Central memory CD4-positive, alpha-beta T cell (primary cell): ENCODE results near the gene LYST.
A peak's percentile ranks its signal among the peaks of the same experiment; 100 is the strongest.
"Not testable (repeated sequence)": the region's sequence is repeated elsewhere in the genome, so short reads cannot be mapped to it uniquely, and the experiment has no call there.

Experiments used
- DNase-seq: peaks from one replicate; pipeline ENCODE4 v3.0.0; 2022

The LYST gene

GRCh38 chr1:235855811-235856429, 10.8 kb downstream of the LYST start:
- DNase-seq, result no peak

DNA sequence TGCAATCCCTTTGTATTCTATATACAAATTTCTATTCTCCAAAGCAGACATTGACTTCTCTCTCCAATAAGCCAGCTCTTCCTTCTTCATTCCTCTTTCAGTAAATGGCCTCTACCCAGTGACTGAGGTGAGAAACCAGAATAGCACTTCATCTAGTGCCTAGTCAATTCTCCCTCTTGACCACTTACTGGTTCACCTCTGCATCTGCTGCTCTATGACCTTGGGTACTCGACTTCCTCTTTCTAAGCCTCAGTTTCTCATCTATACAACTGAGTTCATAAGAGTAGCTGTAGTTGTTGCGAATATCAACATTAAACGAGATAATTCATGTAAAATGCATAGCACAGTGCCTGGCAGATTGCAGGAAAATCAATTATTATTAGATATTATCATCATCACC, 12.4 kb downstream of the LYST start:
- no peak for DNase-seq

DNA sequence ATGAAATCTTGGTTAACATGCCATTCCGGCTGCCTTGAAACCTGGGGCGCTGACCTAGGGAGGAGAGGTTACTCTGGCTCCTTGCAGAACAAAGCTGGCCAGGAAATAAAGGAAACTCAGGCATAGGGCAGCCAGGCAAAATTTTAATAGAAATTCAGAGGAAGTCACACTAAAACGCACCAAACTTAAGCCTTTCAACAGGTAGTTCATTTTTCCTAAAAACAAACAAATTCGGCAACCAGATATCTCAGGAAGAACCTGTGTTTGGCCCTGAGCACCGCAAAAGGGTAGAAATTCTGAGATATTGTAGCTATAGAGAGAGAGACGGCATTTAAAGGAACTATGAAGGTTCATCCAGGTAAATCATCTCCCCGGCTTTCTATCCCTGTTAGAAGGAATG, 13.1 kb downstream of the LYST start:
- no peak for DNase-seq

- DNase-seq, result no peak
These were observed 13.8 kb downstream of the LYST start for GRCh38 chr1:235852887-235853286.

GRCh38 chr1:235851939-235852338, 14.8 kb downstream of the LYST start:
- DNase-seq, result no peak

DNA sequence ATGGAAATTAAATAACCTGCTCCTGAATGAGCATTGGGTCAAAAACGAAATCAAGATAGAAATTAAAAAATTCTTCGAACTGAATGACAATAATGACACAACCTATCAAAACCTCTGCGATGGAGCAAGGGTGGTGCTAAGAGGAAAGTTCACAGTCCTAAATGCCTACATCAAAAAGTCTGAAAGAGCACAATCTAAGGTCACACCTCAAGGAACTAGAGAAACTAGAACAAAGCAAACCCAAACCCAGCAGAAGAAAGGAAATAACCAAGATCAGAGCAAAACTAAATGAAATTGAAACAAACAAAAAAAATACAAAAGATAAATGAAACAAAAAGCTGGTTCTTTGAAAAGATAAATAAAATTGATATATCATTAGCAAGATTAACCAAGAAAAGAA, 18.5 kb downstream of the LYST start:
- DNase-seq, result peak; percentile 30

GRCh38 chr1:235845656-235846107, 21.0 kb downstream of the LYST start:
- not testable (repeated sequence) for DNase-seq

DNA sequence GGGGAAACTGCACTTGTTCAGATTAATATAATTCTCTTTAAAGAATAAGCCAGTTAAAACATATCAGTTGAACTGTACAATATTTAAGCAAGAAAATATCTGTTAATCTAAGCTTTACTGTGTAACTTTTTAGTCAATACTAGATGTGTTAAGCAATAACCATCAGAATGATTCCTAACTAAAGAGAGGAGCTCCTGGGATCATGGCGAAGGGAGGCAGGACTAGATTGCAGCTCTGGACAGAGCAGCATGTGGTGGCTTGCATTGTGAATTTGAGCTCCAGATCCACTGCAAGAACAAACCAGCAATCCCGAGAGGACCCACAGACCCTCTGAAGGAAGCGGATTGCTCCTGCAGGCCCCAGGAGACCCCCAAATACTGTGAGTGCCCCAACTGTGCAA, 21.9 kb downstream of the LYST start:
- no peak for DNase-seq

GRCh38 chr1:235843461-235843961, 23.2 kb downstream of the LYST start:
- no peak for DNase-seq

DNA sequence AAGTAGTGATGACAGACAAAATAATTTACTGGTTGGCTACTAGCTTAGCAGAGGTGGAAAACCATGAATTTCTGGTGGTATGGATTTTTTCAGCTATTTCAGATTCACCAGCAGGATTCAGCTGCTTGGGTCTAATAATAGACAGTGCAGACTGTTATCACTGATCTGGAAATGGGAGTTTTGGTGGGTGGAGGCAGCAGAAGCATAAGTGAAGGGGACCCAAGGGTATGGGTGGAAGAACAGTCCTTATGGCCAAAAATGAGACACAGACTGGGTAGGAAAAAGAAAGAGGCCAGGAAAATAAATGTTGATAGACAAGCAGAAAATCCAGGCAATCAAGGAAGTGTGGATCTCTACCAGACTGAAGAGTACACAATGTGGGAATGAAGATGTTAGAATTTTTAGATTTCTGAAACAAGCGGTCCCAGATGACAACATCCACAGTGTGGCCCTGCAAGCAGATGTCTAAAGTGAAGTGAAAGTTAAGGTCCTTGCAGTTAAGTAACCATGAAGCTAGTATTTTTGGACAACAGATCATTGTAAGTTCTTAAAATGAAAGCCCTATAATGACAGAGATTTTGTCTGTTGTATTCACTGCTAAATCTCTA, 24.7 kb downstream of the LYST start:
- DNase-seq, result no peak

DNA sequence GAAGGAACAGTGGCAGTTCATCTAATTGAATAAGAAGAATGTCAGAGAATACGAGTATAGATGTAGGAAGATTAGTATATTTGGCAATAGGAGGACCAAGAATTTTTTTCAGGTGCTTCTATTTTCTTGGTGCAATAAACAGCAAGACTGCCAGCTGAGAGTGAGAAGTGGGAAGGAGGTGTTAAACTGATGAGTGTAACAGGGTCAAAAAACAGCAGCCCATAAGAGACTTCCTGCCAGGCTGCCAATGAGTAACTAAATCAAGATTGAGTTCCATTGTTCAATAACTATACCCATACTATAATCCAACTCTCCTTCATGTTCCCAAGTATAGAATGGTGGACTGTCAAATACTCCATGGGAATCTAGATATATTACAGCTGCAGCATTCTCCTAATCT, 28.7 kb downstream of the LYST start:
- DNase-seq, result no peak

- no peak for DNase-seq
These were observed 31.5 kb downstream of the LYST start for GRCh38 chr1:235835226-235835625.

DNA sequence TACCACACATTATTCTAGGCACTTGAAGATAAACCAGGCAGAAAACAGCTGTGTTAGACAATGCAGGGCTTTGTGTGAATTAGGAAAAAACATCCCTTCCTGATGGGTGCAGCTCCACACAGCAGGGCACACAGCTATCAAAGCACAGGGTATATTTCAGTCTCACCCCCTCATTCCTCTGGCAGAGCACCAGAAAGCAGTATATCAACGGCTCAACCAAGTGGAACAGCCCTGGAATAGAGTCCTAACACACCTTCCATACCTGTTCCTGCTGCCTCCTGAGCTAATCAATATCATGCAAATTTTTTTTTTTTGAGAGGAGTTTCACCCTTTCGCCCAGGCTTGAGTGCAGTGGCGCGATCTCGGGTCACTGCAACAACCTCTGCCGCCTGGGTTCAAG, 32.1 kb downstream of the LYST start:
- no peak for DNase-seq

DNA sequence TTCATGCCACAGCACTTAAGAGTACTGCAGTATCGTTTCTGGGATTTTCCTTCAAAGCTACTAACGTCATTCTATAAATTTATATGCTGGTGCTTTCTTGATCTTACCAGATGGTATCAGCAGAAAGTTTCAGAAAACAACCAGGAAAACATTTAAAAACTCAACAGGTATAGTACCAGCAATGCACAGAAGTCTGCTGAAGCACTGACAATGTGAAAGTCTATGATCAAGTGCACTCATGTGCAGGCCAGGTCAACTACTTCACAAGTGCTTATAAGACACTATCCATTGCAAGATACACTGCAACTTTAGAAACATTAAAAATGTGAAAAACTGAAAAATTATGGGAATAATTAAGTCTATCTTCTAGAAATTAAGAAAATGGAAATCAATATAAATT, 34.7 kb downstream of the LYST start:
- DNase-seq, result no peak

DNA sequence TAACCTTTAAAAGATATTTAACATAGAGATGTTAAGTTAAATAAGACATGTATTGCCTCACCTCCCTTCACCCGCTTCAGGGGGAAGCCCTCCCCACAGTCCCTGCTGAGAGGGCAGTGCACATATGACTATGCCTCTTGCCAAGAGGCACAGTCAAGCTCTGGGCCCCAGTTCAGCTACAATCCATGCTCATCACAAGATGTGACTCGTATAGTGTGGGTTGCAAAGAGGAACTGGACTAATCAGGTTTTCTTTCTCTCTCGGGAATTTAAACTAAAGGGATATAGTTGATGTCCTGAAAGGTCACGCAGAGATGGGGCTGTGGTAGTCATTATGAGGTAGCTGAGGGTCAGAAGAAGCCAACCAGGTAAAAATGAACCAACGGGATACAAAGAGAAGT, 35.6 kb downstream of the LYST start:
- no peak for DNase-seq

DNA sequence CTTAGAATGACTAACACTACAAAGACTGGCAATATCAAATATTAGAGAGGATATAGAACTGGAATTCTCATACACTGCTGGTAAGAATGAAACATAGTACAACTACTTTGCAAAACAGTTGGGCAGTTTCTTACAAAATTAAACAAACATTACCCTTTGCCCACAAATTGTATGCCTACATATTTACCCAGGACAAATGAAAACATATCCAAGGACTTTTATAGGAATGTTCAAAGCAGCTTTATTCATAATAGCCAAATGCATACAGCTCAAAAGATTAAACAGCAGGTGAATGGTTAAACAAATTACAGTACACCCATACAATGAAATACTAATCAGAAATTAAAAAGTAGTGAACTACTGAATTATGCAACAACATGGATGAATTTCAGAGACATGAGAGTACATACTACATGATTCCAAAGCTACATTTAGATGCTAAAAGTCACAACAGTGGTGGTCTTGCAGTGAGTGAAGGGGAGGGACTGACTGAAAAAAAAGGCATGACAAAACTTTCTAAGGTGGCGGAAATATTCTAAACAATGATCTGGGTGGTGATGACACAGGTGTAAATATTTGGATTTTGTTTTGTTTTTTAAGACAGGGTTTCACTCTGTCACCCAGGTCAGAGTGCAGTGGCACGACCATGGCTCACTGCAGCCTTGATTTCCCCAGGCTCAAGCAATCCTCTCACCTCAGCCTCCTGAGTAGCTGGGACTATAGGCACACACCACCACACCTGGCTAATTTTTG, 40.4 kb downstream of the LYST start:
- DNase-seq, result no peak

- DNase-seq, result no peak
These were observed 41.5 kb downstream of the LYST start for GRCh38 chr1:235825229-235825628.

DNA sequence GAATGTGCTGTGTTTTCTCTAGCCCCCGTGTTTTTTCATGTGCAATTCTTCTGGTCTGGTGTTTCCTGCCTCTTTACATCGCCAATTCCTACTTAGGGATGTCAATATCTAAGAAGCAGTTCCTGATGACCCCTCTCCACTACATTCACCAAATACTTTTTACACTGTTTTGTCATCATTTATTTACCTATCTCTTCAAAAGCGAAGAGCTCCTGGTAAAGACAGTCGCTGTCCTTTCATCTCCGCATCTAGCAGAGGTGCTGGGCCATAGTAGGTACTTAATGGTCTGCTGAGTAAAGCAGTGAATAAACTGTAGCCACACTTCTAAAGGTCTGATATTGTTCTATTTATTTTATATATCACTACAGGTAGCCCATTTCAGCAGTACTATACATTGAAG, 43.0 kb downstream of the LYST start:
- DNase-seq, result no peak

- DNase-seq, result no peak
These were observed 44.0 kb downstream of the LYST start for GRCh38 chr1:235822685-235823084.

DNA sequence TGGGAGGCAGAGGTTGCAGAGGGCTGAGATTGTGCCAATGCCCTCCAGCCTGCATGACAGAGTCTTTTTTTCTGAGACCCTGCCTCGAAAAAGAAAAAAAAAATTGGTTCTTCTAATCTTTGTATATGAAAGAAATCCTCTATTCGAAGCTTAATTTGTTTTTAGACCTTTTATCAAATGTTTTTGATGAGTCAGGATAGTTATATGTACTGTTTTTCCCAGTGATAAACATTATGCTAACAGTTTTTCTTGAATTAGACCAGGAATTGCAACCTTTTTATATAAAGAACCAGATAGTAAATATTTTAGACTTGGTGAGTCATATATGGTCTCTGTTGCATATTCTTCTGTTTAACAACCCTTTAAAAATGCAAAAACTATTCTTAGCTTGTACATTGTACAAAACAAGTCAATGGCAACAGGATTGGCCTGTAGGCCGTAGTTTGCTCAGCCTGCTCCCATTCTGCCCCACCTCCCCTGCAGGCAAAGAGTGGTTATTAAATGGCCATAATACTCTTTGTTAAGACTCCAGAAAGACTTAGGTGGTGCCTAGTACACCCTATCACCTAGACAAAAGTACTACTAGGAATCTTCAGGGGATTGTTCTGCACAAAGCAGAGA, 45.2 kb downstream of the LYST start:
- no peak for DNase-seq

DNA sequence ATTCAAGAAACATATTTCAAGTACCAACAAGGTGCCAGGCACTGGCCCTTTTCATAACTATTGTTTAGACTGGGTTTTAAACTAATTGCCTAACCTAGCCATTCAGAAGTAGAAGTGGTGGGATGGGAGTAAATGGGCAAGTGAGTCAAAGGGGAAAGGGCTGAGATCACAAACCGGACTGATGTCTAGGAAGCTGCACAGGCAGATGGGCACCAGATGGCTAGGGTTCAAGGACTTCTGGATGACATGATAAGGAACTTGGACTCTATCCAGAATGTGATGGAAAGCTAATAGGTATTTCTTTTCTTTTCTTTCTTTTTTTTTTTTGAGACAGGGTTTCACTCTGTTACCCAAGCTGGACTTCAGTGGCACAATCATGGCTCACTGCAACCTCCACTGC, 46.6 kb downstream of the LYST start:
- no peak for DNase-seq

- DNase-seq, result no peak
These were observed 48.0 kb downstream of the LYST start for GRCh38 chr1:235818632-235819136.

DNA sequence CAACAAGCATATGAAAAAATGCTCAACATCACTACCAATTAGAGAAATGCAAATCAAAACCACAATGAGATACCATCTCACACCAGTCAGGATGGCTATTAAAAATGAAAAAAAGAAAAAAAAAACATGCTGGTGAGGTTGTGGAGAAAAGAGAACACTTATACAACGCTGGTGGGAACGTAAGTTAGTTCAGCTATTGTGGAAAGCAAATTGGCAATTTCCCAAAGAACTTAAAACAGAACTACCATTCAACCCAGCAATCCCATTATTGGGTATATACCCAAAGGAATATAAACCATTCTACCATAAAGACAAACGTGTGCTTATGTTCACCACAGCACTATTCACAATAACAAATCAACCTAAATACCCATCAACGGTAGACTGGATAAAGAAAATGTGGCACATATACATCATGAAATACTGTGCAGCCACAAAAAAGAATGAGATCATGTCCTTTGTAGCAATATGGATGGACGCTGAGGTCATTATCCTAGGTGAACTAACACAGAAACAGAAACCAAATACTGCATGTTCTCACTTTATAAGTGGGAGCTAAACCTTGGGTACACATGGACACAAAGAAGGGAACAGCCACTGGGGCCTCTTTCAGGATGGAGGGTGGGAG, 49.5 kb downstream of the LYST start:
- DNase-seq, result no peak
